Measurements from ENCODE around the gene MCM9.
A peak's percentile ranks its signal among the peaks of the same experiment; 100 is the strongest.

The MCM9 gene

DNA sequence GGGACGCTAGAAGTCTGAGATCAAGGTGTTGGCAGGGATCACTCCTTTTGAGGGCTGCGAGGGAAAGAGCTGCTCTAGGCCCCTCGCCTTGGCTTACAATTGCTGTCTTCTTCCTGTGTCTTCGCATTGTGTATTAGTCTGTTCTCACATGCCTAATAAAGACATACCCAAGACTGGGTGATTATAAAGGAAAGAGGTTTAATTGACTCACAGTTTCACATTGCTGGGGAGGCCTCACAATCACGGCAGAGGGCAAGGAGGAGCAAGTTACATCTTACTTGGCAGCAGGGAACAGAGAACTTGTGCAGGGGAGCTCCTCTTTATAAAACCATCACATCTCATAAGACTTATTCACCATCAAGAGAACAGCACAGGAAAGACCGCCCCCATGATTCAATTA lies 143.5 kb downstream of the MCM9 start:
- DNase-seq (ENCODE audit: low read depth) = no peak

DNA sequence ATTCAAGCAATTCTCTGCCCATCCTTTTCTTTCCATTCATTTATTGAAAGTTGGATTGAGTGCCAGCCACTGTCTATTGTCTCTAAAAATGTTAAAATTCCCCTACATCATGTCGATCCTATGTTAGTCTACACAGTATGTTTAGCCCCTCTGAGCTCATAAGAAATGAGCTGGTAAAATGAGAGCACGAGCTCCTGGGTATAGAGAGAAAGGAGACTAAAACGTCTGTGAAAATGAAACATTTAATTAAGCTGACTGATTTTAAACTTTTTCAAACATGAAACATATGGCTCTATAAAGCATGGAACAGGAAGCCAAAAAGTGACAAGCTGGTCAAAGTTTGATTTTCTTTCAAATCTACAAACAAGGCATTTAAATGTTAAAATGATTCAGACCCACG lies 145.0 kb downstream of the MCM9 start:
- no peak for DNase-seq (ENCODE audit: low read depth)

DNA sequence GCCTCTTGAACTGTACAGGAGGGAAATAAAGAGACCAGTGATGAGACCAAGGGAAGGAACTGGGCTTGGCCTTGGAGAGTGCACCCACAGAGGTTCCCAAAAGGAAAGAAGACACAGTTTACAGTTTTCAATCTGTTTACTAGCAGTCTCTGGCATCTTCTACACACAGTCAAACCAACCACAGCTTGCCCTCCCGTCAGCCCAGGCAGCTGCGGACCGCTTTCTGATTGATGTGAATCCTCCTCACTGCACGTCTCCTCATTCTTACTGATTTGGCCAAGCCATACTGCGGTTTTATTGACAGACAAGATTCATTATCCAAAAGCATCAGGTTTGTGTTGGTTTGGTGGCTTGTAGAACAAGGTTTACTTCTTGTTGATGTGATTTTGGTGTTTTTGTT lies 145.5 kb downstream of the MCM9 start:
- DNase-seq (ENCODE audit: low read depth) = no peak

DNA sequence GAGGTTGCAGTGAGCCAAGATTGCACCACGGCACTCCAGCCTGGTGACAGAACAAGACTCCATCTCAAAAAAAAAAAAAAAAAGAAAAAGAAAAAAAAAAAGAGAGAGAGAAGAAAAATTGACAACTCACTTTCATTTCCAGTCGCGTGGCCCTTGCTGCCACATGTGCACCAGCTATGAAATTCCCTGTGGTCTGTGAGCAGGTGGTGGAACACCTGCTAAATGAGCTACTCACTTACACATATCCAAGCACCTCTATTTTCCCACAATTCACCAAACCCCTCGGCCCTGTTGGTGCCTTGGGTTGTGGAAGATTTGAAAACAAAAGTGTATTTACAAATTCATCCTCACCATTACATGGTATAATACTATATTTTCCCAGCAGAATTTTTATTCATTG lies 146.3 kb downstream of the MCM9 start:
- DNase-seq (ENCODE audit: low read depth) = no peak

DNA sequence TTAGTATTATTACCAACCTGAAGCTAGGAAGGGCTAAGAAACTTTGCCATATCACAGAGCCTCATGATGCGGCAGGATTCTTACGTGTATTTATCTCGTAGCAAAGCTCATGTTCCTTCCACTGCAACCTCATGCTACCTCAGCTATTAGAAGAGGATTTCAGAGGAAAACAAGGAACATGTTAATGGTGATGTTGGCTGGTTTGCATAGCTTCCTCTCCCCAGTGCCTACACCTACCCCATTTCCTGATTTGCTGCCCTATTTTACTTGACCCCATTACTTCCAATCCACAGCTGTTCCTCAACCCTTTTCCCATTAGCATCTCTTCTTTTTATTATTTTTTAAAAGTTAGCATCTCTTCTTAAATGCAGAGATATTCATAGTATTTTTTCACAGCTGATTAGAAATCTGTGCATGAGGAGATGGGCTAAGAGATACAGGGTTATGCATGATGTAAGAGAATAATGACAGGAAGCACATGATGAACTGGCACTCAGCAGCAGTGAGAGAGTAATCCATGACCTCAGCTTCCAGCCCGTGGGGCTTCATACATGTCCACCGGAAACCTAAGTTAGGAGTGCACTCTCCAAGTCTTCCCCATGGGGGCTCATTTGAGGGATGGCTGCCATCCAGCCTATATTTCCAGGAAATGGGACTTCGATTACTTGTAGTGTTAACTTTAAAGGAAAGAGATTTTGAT lies 147.1 kb downstream of the MCM9 start:
- peak; percentile 22 for DNase-seq (ENCODE audit: low read depth)

DNA sequence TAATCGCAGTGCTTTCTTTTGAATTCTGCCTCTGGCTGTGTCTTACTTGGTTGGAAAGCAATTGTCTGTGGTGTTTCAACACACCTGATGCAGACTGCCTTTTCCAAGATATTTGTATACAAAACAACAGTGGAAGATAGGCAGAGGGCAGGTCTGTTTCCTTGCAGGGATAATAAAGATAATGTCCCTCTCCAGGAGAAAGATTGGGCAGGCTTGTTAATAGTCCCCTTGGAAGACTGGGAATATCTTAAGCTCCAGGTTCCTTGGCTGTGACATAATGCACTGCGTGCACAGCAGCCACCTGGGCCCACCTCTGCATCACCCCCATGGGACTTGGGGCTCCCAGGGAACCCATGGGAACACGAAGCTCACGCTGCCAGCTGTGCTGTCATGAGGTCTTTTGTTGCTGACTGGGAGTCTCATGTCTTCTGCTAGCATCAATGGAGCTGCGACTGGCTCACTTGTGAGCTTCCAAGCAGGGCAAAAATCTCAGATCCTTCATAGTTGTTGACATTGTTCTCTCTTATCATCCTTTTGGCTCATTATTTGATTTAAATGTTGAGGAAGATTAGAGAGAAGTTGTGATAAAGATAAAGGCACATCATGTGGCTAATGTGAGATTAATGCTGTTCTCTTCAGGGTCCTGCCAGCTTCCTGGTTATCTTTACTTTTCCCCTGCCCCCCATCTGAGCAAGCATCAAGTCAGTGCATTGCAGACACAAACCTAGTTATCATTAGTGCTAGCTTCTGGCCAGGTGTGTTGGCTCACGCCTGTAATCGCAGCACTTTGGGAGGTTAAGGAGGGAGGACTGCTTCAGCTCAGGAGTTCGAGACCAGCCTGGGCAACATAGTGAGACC lies 148.1 kb downstream of the MCM9 start:
- no peak for DNase-seq (ENCODE audit: low read depth)

DNA sequence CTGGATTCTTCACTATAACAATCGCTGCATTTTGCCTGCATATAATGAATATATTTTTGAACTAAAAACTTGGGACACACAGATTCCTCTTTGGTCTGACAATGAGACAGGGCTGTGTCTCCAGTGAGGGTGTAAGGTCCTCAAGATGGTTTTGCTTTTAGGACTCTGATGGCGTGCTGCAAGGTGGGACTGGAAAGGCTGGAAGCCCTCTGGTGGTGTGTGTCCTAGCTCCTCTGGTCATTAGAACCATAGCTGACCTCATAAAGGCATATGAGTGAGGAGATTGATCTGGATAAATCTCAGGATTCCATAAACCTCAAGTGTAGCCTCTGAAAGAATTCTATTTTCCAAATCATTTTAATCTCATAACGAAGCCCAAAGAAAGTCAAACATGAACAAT lies 149.4 kb downstream of the MCM9 start:
- DNase-seq (ENCODE audit: low read depth) = no peak

DNA sequence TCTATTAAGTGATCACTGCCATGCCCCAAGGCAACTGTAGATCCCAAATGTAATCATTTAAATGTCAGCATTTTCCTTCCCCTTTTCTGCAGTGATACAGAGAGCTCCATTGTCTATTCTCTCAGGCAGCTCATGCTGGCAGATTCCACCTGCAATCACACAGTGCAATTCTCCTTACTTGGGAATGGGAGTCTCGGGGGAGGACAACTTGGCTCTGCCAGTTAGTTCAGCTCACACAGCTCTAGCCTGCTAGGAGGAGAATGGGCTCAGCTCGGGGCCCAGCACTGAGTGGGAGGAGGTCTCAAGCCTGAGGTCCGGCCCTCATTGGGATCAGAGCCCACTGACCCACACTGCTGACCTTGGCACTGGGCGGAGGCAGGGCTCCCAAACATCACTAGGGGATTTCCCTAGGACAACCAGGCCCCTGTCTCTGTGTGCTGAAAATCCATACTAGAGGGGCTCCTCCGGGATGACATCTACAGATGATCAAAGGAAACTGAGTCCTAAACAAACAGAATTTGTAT lies 150.3 kb downstream of the MCM9 start:
- no peak for DNase-seq (ENCODE audit: low read depth)

DNA sequence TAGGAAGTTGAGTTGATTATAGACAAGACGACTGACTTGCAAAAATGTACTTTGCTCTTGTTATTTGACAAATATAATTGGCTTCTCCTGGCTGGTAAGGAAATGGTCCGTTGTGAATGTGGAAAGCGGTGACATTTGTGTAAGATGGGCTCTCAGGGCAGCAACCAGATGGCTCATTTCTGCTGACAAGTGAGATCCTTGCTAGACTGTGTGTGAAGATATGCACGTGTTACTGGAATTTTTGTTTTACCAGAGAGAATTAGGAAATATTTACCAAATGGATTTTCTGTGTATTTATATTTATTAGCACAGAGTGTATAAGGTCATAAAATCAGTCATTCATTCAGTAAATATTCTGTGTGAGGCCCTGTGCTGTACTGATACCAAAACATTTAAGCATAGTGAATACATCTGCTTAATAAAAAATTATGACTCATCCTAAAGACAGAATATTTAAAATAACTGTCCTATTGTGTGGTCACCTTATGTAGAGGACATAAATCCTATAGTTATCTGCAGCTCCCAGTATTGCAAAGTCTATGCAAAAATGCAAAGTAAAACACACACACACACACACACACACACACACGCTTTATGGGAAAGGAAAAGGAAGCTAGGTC lies 150.9 kb downstream of the MCM9 start:
- DNase-seq (ENCODE audit: low read depth) = no peak

DNA sequence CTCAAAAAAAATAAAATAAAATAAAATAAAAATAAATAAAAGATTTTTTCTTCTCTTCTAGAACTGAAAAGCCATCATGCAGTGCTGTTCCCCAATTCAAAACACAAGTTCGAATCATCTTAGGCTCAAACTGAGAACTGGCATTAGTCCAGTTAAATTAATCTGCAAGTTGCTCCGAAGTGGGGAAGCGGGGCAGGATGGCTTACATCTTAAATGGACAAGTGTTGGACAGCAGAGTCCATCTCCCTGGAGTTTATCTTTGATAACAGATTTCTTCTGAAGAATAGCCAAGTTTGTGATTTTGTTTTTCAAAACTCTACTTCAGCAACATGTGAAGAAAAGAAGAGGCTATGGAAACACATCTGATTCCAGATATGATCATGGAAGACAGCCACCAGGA lies 152.3 kb downstream of the MCM9 start:
- DNase-seq (ENCODE audit: low read depth) = no peak

DNA sequence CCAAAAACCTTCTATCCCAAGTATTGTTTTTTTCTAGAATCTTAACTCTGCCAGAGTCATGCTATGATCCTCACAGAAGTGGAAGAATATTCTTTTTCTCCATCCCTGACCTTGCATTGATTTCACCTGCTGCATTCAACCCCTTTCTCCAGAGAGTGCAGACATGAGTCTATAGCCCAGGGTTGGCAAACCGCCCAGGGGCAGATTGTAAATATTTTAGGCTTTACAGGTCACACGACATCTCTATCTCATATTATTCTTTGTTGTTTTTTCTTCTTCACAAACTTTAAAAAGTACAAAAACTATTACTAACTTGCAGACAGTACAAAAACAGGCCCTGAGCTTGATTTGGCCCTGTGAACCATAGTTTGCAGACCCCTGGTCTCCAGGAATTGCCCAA lies 153.1 kb downstream of the MCM9 start:
- no peak for DNase-seq (ENCODE audit: low read depth)

DNA sequence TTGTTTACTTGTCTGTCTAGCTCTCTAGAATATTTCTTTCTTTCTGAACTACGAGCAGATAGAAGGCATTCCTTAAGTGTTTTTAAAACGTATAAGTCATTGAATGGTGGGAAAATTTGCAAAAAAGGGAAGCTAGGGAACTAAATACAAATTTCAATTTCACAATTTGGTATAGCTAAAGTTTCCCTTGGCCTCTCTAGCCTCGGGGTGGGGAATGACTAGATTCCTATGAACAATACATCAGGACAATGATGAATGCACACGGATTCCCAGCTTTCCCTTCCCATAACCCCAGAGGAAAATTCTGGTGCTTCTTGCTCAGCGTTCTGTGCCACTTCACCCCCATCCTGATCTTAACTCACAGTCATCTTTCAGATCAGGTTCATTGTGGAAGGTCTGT lies 154.3 kb downstream of the MCM9 start:
- no peak for DNase-seq (ENCODE audit: low read depth)

DNA sequence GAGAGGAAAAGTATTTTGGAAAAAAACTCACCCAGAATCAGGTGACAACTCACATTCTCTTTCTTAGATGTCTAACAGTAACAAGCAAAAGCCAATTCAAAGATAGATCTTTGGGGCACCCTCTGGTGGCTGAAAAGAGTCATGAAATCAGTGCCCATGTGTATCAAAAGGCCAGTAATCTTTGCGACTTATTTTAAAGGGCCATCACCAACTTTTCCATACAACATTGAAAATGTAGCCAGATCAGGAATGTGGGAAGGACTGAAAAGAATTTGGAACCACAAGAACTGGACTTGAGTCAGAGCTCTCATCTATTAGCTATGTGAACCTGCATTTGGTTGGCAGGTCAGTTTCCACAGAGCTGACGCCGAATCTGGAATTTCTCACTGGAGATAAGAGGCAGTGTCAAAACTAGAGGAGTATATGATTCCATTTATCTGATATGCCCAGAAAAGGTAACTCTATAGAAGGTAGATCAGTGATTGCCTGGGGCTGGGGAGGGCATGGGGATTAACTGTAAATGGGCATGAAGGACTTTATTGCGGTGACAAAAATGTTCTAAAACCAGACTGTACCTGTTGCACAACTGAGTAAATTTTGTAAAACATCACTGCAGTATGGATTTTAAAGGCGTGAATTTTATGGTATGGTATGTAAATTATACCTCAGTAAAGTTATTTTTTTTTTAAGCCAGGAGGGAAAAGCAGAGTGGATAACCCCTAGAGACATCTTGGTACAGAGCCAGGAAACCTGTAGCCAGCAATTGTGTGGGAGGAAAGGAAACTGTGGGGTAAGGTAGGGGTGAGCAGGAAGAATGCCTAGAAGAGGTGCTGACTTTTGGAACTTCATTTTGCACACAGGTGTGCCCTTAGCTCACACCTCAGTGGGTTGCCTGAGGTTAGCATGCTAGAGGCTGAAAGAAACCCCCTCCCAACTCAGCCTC lies 158.1 kb downstream of the MCM9 start:
- peak; percentile 78 for DNase-seq (ENCODE audit: low read depth)

DNA sequence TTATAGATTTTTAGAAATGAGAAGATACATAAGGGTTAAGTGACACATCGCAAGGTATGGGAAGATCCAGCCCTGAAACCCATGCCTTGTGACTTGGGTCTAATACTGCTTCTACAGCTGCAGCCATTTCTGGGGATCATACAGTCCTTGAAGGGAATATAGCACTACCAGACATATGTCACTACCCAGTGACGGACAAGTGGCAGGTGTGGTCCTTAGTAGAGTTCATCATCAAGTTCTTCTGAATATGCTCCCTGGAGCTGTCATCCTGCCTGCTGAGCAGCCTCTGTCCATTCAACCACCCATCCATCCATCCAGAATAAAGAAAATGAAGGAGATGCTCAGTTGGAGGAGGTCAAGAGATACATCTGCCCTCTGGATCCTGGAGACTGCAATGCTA lies 159.6 kb downstream of the MCM9 start:
- DNase-seq (ENCODE audit: low read depth) = no peak

DNA sequence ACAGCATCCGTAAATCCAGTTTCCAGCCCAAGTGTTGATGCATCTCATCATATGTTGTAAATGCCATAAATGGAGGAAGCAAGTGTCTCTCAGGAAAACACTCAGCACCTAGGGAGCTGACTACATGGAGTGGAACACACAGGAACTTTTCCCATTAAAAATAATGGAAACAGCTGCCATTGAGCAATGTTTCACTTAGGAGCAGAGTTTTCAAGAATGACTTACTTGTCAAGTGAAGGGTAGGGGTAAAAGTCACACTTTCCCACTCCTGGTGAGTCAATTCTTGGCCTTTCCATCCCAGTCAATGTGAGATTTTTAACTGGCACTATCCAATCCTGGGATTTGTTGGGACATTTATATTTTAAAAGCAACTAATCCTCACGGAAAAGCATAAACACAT lies 160.4 kb downstream of the MCM9 start:
- DNase-seq (ENCODE audit: low read depth) = no peak

DNA sequence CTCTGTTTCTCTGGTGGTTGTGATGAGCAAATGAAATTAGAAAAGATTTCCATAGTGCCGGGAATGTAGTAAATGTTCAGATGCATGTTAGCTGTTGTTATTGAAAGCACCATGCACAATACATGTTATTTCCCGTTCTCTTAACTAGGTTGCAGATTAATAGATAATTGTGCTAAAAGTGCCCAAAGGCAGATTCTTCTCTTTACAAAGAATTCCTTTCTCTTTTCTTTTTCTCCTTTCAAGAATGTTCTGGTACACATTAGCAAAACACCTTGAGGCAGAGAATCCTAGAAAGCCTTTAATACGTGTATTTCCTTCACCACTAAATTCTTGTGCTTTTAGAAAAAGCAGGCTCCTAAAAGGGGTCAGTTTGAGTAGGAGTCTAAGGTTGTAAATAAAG lies 162.1 kb downstream of the MCM9 start:
- DNase-seq (ENCODE audit: low read depth) = no peak

DNA sequence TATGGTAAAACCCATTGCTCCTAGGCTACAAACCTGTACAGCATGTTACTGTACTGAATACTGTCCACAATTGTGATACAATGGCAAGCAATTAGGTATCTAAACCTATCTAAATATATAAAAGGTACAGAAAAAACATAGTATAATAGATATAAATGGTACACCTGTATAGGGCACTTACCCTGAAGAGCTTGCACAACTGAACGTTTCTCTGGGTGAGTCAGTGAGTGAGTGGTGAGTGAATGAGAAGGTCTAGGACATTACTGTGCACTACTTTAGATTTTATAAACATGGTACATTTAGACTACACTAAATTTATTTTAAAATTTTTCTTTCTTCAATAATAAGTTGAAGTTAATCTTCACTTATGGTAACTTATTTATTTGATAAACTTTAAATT lies 163.7 kb downstream of the MCM9 start:
- no peak for DNase-seq (ENCODE audit: low read depth)

DNA sequence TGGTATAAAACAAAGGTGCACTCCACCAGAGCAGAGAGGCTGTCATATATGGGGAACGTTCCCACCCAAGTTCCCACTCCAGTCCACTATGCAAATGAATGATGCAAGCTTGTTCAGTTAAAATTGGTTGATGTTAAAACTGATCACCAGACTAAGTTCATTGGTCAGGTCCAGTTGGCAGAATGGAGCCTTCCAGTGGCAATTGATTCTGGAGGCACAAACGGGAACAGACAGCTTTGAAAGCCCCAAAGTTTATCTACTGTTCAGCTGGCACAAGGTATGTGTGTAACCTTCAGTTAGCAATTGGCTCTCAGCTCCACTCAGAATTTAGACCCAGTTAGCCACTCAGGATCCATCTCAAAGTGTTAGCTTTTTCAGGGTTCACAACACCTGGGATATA lies 164.1 kb downstream of the MCM9 start:
- no peak for DNase-seq (ENCODE audit: low read depth)

DNA sequence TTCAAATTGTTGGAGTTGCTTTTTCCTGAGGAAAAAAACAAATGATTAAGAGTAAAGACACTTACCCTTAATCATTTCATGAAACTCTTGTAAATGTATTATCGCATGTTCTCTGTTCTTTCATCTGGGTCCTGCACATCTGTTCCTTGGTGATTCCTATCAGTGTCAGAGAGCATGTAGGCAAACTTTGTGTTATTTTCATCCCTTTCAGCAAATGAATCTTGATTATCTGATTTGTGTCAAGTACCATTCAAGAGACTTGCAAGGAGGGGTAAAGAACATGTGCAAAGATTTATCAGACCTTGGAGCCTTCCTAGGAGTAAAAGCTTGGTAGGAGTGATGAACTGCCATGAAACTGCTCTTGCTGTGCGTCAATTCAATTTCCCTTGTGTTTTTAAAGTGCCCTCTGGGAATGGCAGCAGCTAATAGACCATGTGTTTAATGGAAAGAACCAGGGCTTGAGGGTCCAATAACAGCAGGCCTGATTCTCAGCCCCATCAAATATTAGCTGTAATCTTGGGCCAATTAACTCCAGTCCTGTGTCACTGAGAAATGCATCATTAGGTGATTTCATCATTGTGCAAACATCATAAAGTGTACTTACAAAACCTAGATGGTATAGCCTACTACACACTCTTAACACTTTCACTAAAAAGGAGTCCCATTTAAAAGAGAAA lies 164.7 kb downstream of the MCM9 start:
- no peak for DNase-seq (ENCODE audit: low read depth)

DNA sequence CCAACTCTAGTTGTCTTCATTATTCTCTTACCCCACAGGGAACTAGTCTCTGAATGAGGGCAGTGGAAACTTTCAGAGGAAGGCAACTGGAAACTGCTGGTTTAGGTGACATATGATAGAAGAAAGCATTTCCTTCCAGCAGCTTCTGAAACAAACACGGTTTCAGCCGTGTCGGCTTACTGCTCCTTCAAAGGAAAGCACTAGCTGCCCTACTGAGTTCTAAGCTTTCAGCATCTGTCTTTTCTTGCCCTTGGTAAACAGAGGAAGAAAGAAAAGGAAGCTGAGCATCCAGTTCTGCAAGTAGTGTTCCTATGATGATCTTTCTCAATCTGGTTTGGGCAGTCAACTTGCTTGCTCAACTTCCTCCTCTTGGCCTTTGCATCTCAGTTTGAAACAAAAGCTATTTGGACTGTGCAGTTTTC lies 166.0 kb downstream of the MCM9 start:
- no peak for DNase-seq (ENCODE audit: low read depth)

DNA sequence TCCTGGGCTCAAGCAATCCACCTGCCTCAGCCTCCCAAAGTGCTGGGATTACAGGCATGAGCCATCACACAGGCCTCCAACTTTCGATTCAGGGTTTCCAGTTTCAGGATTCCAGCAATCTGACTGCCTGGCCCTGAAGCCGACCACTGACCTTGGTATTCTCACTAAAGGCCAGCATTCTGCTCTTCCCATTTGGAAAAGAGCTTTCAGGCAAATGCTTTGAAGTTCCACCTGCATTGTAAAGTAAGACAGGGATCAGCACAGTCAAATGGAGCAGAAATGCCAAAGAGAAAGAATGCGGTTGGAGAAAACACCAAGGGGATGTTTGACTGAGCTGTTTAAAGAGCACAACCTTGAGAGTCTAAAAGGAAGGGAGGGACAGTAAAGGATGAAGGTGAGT lies 166.5 kb downstream of the MCM9 start:
- DNase-seq (ENCODE audit: low read depth) = no peak
